ENCODE results near the gene CFAP90. TPM values are rescaled to one million over a fixed set of nuclear protein-coding genes. Genes with fewer than 3 reads are reported as not detected.

CFAP90 gene
- total RNA-seq, 4 donors from 2014 or later = not detected

DNA sequence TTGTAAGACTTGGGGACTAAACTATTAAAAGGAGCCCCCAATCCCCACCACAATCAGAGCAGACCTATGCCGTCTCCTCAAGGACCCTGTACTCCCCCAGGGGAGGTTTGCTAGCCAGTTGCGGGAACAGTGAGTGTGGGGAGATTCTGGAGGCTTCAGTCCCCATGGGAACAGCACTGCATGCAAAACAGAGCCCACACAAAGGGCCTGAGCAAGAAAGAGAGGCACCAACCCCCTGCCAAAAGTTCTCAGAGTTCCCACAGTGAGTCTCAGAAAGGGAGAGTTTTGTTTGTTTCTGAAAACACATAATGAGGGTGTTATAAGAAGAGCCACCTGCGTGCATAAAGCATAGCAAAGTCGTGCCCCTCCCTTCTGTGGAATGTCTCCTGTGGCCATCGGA is 56.6 kb downstream of the CFAP90 start:
- H3K9me3 ChIP-seq = no peaks in the 10 kb centered on the region
- 46% methylated on average over 5 of the region's 5 CpGs for WGBS, 2 donors
- no peak for DNase-seq (ENCODE audit: low spot score in 2 of 2)
- H3K4me3 ChIP-seq = no peak overlapping the region
- no peak for TF ChIP-seq EP300 (IDR thresholded peaks at IDR 0.05)
- TF ChIP-seq, protein P1, sequence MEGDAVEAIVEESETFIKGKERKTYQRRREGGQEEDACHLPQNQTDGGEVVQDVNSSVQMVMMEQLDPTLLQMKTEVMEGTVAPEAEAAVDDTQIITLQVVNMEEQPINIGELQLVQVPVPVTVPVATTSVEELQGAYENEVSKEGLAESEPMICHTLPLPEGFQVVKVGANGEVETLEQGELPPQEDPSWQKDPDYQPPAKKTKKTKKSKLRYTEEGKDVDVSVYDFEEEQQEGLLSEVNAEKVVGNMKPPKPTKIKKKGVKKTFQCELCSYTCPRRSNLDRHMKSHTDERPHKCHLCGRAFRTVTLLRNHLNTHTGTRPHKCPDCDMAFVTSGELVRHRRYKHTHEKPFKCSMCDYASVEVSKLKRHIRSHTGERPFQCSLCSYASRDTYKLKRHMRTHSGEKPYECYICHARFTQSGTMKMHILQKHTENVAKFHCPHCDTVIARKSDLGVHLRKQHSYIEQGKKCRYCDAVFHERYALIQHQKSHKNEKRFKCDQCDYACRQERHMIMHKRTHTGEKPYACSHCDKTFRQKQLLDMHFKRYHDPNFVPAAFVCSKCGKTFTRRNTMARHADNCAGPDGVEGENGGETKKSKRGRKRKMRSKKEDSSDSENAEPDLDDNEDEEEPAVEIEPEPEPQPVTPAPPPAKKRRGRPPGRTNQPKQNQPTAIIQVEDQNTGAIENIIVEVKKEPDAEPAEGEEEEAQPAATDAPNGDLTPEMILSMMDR (IDR thresholded peaks at IDR 0.05) = no peak
- TF ChIP-seq POLR2A (IDR thresholded peaks at IDR 0.05) = no peak
- H3K27me3 ChIP-seq = no peaks in the 10 kb centered on the region
- peaks cover 0 to 18% (median 0%) of the 10 kb centered on the region in 4 donors for H3K4me1 ChIP-seq
- no peaks in the 10 kb centered on the region for H3K36me3 ChIP-seq
- no peak overlapping the region for H3K27ac ChIP-seq

DNA sequence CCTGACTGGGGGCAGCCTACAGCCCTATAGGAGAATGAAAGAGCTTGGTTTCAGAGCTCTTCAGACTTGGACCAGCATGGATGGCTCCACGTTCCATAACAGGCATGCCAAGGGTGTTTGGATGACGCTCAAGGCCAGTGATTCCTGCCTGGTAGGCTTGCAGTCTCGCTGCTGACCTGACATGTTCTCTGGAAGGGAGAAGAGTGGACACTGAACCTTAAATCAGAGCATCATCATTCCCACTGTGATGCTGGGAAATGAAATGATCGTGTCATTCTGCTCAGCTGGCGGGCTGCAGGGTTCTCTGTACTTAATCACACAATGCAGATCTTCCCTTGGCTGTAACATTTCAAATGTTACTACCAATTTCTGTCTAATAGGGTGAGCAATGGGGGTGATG is 57.0 kb downstream of the CFAP90 start:
- DNase-seq (ENCODE audit: low spot score in 2 of 2) = no peak
- Histone ChIP-seq H3K27ac (no peak overlapping the region), H3K9me3 (no peaks in the 10 kb centered on the region), H3K4me1 (peaks cover 0 to 18% (median 0%) of the 10 kb centered on the region in 4 donors), H3K36me3 (no peaks in the 10 kb centered on the region), H3K4me3 (no peak overlapping the region), H3K27me3 (no peaks in the 10 kb centered on the region)
- TF ChIP-seq, protein P1 (IDR thresholded peaks at IDR 0.05) = no peak
- TF ChIP-seq EP300 (IDR thresholded peaks at IDR 0.05) (no peak), POLR2A (IDR thresholded peaks at IDR 0.05) (no peak)
- 82 to 87% methylated on average over 5 of the region's 5 CpGs for WGBS, 2 donors

DNA sequence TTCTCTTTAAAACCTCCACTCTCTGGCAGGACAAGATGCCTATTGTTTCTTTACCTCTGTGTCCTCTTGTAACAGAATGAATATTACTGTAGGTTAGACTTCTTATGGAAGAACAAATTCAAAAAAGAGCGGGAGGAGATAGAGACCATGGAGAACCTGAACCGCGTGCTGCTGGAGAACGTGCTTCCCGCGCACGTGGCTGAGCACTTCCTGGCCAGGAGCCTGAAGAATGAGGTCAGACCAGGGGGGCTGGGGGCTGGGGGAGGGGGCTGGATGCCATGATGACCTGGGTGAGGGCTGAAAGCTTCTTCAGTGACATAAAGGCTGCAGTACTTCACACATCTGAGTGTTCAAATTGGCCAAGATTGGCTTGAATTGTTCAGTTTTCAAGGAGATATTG is 61.4 kb downstream of the CFAP90 start:
- H3K4me3 ChIP-seq = no peak overlapping the region
- 65 to 75% methylated on average over 7 of the region's 7 CpGs for WGBS, 2 donors
- TF ChIP-seq, protein P1 (IDR thresholded peaks at IDR 0.05) = no peak
- no peak for TF ChIP-seq POLR2A (IDR thresholded peaks at IDR 0.05)
- no peak for TF ChIP-seq EP300 (IDR thresholded peaks at IDR 0.05)
- no peaks in the 10 kb centered on the region for H3K27me3 ChIP-seq
- DNase-seq (ENCODE audit: low spot score in 2 of 2) = no peak
- peaks cover 0 to 12% (median 0%) of the 10 kb centered on the region in 4 donors for H3K4me1 ChIP-seq
- no peaks in the 10 kb centered on the region for H3K36me3 ChIP-seq
- no peak overlapping the region for H3K27ac ChIP-seq
- no peaks in the 10 kb centered on the region for H3K9me3 ChIP-seq

DNA sequence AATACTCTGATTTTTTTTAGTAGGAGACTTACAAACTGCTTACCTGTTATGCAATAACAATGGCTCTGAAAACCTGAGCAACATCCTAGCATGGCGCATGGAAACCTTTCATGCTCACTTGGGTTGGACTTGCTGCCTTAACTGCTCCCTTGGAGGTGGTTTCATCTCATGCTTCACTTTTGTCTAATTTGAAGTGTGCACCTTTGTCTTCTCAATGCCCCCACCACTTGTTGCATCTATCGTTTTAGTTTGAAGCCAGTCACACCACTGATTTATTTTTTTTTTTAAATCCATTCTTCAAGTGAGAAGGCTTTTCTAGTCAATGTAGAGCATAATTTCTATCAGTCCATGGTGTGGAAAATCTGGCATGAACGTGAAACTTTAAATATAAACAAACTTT is 63.2 kb downstream of the CFAP90 start:
- Histone ChIP-seq H3K36me3 (no peaks in the 10 kb centered on the region), H3K27ac (no peak overlapping the region), H3K9me3 (no peaks in the 10 kb centered on the region), H3K4me1 (no peaks in the 10 kb centered on the region), H3K4me3 (no peak overlapping the region), H3K27me3 (no peaks in the 10 kb centered on the region)
- no peak for DNase-seq (ENCODE audit: low spot score in 2 of 2)
- WGBS, 2 donors = 95 to 97% methylated on average over 3 of the region's 3 CpGs
- no peak for TF ChIP-seq EP300 (IDR thresholded peaks at IDR 0.05)
- TF ChIP-seq POLR2A (IDR thresholded peaks at IDR 0.05) = no peak
- TF ChIP-seq, protein P1 (IDR thresholded peaks at IDR 0.05) = no peak

DNA sequence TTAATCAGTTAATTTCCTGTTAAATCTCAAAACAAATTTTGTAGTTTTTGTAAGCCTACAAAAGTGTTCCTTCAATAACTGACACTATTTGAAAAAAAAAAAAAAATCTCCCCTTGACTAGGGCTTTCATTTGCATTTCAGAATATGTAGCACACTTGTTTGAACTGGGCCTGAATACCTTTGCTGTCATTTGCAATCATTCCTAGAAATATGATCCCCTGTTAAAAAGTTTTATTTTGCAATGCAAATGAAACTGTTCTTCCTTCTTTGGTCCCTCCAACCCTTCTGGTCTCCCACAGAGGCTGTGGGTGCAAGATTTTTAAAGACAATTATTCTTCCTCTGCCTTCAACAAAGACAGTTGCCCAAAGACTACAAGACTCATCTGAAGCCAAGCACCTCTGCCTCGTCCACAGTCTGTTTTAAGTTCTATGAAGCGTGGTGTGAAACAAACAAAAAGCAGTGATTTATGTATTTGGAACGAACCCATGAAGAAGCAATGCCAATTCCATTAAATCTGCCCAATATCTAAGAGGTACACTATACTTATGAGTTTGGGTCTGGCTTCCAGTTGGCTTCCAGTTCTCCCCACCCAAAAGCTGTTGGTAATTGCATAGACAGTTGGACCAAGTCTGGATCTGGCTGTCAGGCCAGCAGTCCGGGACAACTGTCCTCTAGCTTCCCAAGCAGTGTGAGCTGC is 66.1 kb downstream of the CFAP90 start:
- H3K27me3 ChIP-seq = no peaks in the 10 kb centered on the region
- no peaks in the 10 kb centered on the region for H3K9me3 ChIP-seq
- H3K27ac ChIP-seq = no peak overlapping the region
- DNase-seq (ENCODE audit: low spot score in 2 of 2) = no peak
- H3K4me3 ChIP-seq = no peak overlapping the region
- no peaks in the 10 kb centered on the region for H3K36me3 ChIP-seq
- WGBS, 2 donors = 62 to 80% methylated on average over 4 of the region's 4 CpGs
- no peaks in the 10 kb centered on the region for H3K4me1 ChIP-seq
- TF ChIP-seq POLR2A (IDR thresholded peaks at IDR 0.05) (no peak), EP300 (IDR thresholded peaks at IDR 0.05) (no peak)
- TF ChIP-seq, protein P1 (IDR thresholded peaks at IDR 0.05) = no peak

Data from tibial nerve (tissue), 4 donors.